HG03196 (cell line): ENCODE data around the gene KRT6B.
"Not testable (repeated sequence)": the region's sequence is repeated elsewhere in the genome, so short reads cannot be mapped to it uniquely, and the experiment has no call there.

Experiments
- ATAC-seq: cut with Tn5 transposase; IDR thresholded peaks from one replicate; pipeline ENCODE4 v1.9.1; 2021; ENCODE audit not compliant: unreplicated experiment

Gene KRT6B

DNA sequence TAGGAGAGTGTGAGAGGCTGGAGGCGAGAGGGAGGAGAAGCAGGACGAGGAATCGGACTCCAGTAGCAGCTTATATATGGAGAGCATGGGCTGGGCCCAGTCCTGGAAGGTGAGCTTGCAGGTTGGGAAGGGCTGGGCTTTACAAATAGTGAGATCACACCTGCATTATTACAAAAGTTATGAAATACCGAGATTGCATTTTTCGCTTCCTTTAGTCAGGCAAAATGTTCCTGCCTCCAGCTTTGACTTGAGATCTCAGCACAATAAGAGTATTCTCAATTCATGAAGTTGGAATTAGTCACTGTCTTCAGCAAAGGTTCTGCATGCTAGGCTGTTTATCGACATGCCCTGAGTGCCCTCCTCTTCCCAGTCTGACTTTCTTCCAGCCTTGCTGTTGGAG is at the start of gene KRT6B:
KRT6B (minus strand) TSS at position 46 of the 400 bp plus-strand sequence. CDS start 68 bp downstream, outside the sequence.
- ATAC-seq: no peak

DNA sequence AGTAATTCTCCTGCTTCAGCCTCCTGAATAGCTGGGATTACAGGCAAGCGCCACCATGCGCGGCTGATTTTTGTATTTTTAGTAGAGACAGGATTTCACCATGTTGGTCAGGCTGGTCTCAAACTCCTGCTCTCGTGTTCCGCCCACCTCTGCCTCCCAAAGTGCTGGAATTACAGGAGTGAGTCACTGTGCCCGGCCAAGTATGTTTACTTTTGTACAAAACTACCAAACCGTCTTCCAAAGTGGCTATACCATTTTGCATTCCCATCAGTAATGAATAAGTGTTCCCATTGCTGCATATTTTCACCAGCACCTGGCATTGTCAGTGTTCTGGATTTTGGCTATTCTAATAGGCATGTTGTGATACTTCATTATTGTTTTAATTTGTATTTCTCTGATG is 49.5 kb upstream of the KRT6B start:
- ATAC-seq: no peak

DNA sequence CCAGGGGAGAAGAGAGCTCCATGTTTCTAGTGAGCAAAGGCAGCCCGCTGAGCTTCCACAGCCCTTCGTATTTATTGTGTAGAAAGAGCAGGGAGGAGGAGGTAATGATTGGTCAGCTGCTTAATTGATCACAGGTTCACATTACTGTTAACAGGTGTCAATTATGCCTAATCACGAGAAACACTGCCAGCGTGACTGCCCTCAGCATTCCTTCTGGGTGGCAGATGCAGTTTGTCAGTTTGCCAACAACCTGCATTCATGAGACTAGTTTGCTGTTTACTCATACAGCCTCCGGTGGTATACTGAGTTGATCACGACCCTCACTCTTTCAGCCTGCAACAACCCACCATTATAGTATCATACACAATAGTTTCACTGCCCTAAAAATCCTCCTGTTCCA is 48.6 kb upstream of the KRT6B start:
- not testable (repeated sequence) for ATAC-seq

DNA sequence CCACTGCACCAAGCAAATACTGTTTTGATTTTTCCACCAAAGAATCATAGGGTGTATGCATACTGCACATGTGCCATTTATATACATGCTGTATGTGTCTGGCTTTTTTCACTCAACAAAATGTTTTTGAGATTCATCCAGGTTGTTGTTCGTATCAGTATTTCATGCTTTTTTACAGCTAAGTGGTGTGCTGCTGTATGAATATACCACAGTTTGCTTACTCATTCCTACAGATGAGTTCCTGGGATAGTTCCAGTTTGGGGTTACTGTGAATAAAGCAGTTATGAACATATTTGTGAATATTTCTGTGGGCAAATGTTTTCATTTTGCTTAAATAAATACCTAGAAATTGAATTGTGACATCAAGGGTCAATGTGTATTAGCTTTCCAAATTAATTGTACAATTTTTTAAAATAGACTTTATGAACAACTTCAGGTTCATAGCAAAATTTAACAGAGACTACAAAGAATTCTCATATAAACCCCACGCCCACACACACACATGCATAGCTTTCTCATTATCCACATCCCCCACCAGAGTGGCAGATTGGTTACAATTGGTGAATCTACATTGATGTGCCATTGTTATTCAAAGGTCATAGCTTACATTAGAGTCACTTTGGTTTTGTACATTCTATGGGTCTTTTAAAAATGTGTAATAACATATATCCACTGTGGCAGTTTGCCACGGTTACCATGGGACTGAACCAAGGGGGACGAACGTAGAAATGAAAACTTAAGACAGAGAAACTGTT is 48.0 kb upstream of the KRT6B start:
- ATAC-seq: no peak

DNA sequence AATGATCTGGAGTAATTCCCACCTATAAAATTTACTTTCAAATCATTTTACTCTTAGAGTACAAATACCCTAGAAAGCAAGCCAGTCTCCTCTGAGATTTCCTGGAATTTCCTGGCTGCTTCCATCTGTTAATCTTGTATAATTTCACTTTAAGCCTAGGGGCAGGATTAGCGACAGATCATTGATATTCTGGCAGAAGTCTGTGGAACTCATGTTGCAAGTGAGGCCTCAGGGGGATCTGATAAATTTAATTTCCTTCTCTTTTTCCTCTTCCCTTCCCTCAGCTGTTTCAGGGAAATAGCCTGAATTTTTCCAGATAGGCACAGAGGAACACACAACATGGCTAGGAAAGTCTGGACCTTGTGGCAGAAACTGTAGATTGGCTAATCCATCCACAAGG is 47.0 kb upstream of the KRT6B start:
- ATAC-seq: no peak

DNA sequence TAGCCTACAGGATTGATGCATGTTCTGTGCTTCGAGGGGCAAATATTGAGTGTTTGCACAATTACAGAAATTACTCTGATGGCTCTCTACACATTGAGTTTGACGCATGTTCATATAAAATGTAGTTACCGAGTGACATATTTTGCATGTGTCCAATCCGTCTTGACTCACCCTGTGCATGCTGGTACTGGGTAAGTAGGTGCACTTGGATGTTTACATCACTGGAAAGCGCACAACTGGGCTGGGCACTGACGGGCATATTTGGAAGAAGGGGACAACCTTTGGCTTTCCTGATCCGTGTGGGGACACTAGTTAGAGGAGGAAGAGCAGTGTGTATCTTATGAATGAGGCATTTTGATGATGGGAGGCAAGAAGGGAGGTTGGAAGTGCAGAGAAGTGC is 46.0 kb upstream of the KRT6B start:
- ATAC-seq: no peak

DNA sequence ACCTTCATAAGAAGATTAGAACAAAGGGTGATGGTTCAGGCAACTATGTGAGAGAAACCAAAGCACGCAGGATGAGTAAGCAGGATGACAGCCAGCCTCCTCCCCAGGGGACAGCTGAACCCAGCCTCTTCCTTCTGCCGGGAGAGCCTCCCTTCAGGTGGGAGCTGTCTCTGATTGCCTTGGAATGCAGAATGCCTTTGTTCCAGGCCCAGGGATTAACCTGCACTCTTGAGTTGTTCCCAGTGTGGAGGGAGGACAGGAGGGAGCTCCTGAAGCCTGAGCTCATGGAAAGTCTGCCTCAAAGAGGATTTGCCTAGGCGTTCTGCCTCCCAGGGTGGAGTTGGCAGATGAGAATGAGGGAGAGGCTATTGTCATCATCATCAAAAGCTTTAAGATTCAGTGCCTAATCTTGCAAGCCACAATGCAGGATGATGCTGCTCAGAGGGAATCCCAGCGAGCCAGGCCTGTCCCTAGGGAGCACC is 44.7 kb upstream of the KRT6B start:
- no peak for ATAC-seq

DNA sequence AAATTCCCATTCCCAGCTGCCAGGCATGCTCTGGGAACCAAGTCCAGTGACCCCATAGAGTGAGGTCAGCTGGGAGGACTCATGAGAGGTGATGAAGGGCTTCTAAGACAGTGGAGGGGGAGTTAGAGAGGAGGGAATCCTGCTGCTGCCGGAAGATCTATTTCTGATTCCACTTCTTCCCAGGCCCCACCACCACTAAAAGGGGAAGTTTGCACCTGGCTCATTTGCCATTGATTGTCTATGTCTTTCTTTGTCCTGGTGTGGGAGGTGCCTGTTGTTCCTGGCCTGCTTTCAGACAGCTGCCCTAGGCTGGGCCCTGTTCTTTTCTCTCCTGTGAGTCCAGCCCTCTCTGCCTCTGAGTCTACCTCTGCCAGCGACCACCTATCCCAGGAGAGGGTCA is 44.1 kb upstream of the KRT6B start:
- ATAC-seq: no peak

DNA sequence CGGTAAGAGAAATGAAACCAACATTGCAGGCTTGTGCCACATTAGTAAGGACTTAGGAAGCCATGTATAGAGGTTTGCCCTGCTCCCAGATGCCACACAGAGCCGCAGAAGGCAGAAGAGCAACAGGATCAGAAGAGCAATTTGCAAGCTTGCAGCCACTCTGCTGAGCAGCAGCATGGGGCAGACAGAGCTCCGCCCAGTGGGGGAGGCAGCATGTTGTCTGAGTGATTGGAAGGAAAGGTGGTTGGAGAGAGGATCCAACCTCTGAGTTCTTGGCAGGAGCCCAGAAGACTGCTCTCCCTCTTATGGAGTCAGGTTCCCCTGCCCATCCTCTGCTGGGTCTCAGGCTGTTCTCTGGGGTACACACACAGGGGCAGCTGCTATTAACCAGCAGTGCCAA is 43.4 kb upstream of the KRT6B start:
- no peak for ATAC-seq

DNA sequence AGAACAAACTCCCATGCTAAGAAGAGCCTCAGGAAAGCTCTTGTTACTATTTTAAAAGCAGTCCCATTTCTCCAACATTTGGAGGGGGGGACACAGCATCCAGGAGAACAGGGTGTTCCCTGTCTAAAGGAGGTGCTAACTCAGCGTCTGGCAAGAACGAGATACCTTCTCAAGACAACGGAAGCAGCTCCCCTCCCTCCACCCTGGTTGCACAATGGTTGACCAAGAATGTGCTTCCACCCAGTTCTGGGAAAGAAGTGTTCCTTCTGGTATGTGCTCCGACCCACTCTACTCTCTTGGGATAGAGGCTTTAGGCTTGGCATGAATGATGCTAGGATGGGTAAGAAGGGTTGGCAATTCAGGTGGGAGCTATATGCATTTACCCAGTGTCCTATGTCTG is 42.6 kb upstream of the KRT6B start:
- ATAC-seq: no peak

DNA sequence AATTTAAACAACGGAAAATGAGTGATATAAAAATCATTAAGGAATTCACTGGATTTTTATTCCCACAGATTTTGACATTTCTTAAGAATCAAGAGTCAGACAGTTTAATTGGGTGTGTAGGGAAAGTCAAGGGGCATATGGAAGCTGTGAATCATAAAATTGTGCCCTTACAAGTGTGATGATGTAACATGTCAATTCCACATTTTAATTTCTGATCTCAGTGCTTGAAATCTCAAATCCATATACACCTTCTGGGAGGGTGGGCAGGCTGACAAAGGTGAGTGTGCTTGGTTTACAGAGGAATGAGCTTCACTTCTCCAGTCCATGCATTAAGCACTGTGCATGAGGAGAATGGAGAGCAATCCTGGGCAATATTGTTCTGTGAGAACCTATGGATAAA is 42.2 kb upstream of the KRT6B start:
- no peak for ATAC-seq

DNA sequence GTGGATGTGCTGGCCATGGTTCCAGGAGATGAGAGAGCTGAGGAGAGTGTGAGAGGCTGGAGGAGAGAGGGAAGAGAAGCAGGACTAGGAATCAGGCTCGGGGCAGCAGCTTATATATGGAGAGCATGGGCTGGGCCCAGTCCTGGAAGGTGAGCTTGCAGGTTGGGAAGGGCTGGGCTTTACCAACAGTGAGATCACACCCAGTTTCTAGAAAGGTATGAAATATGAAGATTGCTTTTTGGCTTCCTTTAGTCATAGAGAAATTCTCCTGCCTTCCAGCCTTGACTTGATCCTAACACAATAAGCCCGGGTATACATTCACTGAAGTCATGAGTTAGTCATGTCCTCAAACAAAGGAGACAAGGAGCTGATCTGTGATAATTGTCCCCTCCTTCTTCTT is 41.2 kb upstream of the KRT6B start, which contains the start of gene KRT6A:
KRT6A (minus strand) TSS at position 86 of the 400 bp plus-strand sequence; CDS start at position 17, 69 bp downstream.
- no peak for ATAC-seq

DNA sequence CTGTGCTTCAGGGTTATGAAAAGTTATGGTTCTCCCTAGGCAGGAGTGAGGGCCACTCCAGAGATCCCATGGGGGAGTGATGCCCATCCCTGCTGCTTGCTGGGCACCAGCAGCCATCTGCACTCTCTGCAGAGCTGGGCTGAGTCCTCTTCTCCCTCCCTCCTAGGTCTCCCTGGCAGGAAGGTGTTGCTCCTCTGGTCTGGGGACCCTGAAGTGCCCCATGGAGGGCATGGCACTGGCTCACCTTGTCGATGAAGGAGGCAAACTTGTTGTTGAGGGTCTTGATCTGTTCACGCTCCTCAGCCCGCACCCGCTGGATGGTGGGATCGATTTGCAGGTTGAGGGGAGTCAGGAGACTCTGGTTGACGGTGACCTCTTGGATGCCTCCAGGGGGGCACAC is 40.5 kb upstream of the KRT6B start:
- ATAC-seq: not testable (repeated sequence)

DNA sequence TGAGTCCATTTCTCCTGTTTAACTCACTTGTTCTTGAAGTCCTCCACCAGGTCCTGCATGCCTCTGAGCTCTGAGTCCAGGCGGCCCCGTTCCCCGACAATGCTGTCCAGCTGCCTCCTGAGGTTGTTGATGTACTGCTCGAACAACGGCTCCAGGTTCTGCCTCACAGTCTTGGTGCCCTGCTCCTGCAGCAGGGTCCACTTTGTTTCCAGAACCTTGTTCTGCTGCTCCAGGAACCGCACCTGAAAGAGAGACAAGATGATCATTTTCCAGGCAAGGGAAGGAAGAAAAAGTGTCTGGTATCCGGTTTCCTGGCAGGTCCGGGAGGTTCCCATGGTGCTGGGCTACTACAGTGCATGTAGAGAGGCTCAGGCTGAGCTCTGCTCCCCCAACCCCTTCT is 39.5 kb upstream of the KRT6B start:
- not testable (repeated sequence) for ATAC-seq

DNA sequence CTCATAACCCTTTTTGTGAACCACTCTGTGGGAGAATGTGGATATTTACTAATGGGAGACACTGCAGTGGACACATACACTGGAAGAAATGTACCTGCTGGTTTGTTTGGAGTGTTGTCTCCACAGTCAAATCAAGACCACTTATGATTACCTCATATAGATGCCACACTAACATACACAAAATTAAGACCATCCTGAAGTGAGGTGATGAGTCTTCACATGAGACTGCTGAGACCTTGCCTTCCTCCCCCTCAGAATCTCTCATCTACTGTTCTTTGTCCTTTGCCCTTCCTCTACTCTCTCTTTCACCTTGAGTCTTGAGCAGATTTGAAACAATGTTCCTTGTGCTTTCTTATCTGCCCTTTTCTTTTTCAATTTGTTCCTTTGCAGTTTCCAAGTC is 36.8 kb upstream of the KRT6B start:
- no peak for ATAC-seq

DNA sequence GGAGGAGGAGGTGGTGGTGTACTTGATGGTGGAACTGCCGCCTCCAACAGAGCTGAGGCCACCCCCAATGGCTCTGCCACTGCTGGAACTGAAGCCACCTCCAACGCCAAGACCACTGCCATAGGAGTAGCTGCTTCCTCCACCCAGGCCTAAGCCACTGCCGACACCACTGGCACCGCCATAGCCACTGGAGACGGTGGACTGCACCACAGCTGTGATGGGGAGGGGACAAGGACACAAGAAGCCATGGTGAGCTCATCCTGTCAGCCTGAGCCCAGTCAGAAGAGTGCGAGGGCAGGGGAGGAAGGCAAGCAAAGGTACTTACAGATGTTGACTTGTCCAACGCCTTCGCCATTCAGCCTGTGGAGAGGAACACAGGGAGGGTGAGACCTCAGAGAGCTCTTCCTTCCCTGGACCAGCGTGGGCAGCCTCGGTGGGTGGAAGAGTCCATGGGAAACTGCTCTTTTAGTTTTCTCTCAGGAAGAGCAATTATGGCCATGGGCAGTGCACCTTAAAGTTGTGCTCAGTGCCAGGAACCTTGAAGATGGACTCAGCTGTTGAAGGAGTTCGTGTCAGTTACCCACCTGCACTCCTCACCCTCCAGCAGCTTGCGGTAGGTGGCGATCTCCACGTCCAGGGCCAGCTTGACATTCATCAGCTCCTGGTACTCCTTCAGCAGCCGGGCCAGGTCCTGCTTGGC is 35.9 kb upstream of the KRT6B start:
- not testable (repeated sequence) for ATAC-seq

DNA sequence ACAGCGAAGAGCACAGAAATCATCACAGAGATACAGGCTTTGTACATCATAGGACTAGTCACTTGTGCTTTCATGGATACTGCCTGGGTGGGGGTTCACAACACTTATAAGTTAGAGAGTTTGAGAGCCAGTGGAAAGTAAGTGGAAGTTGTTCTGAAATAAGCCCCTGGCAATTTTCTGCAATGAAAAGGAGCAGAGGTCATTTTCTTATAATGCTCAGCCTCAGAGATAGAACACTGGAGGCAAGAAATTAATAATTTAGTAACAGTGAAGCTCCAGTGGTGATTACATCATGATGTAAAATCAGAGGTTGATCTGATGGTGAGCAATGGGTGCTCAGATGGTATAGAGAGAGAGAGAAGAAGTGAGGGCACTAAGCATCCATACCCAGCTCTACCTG is 35.3 kb upstream of the KRT6B start:
- no peak for ATAC-seq

DNA sequence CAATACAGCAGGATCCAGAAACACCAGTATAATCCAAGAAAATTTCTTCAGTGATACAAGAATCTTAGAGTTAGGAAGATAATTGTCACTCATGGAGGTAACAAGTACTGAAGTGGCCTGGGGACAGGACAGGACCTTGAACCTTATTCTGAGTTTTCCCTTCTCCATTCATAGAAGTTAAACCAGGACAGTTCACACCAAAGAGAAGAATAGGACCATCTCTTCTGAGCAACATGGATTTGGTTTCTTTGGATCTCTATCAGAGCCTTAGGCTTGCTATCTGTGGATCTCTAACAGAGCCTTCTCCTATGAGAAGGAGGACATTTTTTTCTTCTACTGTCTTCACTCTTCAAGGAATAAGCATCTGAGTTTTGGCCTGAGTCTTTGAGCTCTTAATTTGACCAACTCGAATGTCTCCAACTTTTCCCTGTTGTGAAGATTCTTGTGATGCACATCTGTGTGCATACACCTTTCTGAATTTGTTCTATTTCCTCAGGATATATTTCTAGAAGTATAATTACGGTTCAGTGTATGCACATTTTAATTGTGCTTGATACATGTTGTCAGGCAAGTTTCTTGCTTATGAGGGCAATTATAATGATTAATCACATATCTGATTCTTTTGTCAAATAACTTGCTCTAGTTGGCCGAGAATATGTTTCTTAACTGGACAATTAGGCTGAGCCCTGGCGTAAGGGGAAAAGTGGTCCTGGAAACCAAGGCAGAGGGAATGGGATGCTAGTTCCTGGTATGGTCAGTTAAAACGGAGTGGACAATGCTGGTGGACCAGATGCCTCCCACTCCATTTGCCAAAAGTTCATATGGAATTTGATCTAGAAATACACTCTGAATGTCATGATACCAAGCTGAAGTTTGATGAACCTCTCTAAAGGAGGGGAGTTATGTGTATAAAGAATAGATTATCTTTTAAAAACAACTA is 34.5 kb upstream of the KRT6B start:
- ATAC-seq: no peak

DNA sequence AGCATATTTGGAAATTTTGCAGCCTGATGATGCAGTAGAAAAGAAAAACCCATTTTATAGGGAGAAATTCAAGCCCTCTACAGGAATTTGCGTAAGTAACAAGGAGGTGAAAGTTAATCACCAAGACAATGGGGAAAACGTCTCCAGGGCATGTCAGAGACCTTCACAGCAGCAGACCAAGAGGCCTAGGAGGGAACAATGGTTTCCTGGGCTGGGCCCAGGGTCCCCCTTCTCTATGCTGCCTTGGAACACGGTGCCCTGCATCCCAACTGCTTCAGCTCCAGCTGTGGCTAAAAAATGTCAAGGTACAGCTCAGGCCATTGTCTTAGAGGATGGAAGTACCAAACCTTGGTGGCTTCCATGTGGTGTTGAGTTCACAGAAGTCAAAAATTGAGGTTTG is 28.1 kb upstream of the KRT6B start:
- ATAC-seq: no peak

DNA sequence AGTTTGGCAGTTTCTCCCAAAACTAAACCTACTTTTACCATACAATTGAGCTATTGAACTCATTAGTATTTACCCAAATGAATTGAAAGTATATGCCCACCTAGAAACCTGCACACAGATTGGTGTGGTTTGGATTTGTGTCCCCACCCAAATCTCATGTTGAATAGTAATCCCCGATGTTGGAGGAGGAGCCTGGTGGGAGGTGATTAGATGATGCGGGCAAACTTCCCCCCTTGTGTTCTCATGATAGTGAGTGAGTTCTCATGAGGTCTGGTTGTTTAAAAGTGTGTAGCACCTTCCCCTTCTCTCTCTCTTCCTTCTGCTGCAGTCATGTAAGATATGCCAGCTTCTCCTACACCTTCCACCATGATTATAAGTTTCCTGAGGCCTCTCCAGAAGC is 25.7 kb upstream of the KRT6B start:
- ATAC-seq: no peak

DNA sequence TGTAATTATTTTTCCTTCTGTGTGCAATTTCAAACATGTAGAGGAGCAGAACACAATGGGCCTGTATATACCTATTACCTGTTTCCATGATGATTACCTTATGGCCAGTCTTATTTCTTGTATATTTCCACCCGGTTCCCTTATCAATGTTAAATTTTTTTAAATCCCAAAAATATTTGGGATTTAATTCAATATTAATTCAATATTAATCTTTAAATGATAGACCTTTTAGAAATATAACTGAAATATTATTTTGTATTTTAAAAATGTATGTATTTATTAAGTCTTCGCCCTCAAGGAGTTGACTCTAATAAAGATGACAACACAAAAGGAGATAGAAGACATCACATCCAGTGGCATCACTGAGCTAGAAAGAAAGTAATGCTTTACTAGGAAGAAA is 22.3 kb upstream of the KRT6B start:
- no peak for ATAC-seq
